HepG2 (cell line): ENCODE results near the gene LAMTOR2. TPM values are rescaled to one million over a fixed set of nuclear protein-coding genes. Genes with fewer than 3 reads are reported as not detected.

Experiments used
- ARHGAP35 ChIP-seq: sonication (generic); formaldehyde crosslinking; IDR thresholded peaks from 2 replicates; pipeline ENCODE4 v1.9.0; 2022; ENCODE audit warnings: mild to moderate bottlenecking, inconsistent platforms, moderate library complexity, missing genetic modification reagents, borderline replicate concordance
- ARID4A ChIP-seq: sonication (generic); formaldehyde crosslinking; IDR thresholded peaks from 2 replicates; pipeline ENCODE4 v1.5.0; 2020; ENCODE audit warnings: mild to moderate bottlenecking, missing genetic modification reagents, borderline replicate concordance
- ARNT ChIP-seq: fragments of 450-650 bp; IDR thresholded peaks from 2 replicates; pipeline ENCODE4 v1.6.1; 2017
- ASH2L ChIP-seq: fragments of 300-600, 200-600 bp; sonication (generic); IDR thresholded peaks from 2 replicates; pipeline ENCODE4 v1.7.0; 2017; ENCODE audit warnings: low read depth, mild to moderate bottlenecking, moderate library complexity, mixed read lengths, low read length; ENCODE audit not compliant: insufficient read length
- CREB1 ChIP-seq, 2 experiments: fragments of 450-650 bp in 1 of 2; IDR thresholded peaks; 2 replicates each; pipeline ENCODE4 v1.6.1; 2016 to 2017; ENCODE audit warnings: control low read depth in 1 of 2, mild to moderate bottlenecking in 1 of 2, missing compliant biosample characterization in 1 of 2, missing genetic modification characterization in 1 of 2
- GFI1 ChIP-seq: sonication (generic); formaldehyde crosslinking; IDR thresholded peaks from 2 replicates; pipeline ENCODE4 v1.5.0; 2020; ENCODE audit warnings: missing genetic modification reagents, mild to moderate bottlenecking, borderline replicate concordance
- NFAT5 ChIP-seq: sonication (generic); formaldehyde crosslinking; IDR thresholded peaks from 2 replicates; pipeline ENCODE4 v1.4.0; 2020; ENCODE audit warnings: missing genetic modification reagents
- SIX1 ChIP-seq: sonication (generic); formaldehyde crosslinking; IDR thresholded peaks from 2 replicates; pipeline ENCODE4 v1.4.0; 2020; ENCODE audit warnings: missing genetic modification reagents, borderline replicate concordance
- TBP ChIP-seq: sonication (generic); formaldehyde crosslinking; IDR thresholded peaks from 2 replicates; pipeline ENCODE4 v1.5.0; 2020; ENCODE audit warnings: missing genetic modification reagents
- TEF ChIP-seq: sonication (generic); formaldehyde crosslinking; IDR thresholded peaks from 2 replicates; pipeline ENCODE4 v1.5.0; 2020; ENCODE audit warnings: missing genetic modification reagents
- ZBTB44 ChIP-seq: sonication (generic); formaldehyde crosslinking; IDR thresholded peaks from 2 replicates; pipeline ENCODE4 v1.4.0; 2020; ENCODE audit warnings: missing genetic modification reagents
- ZKSCAN1 ChIP-seq: fragments of 150-350 bp; IDR thresholded peaks from 2 replicates; pipeline ENCODE4 v1.6.1; 2014; ENCODE audit warnings: low read length
- ZNF343 ChIP-seq: sonication (generic); formaldehyde crosslinking; IDR thresholded peaks from 2 replicates; pipeline ENCODE4 v1.4.0; 2020; ENCODE audit warnings: mild to moderate bottlenecking, missing genetic modification reagents
- polyA plus RNA-seq, 8 experiments: library from polyadenylated mRNA; depleted of rRNA in 3 of 8; stranded (reverse) in 7 of 8; unstranded in 1 of 8; fragments of >200 nt; fragmentation: Illumina TruSeq in 4 of 8; extraction: Trizol in 4 of 8; gene quantifications; 2 replicates each; pipeline versions ENCODE4 v1.2.1 to v1.2.3, GENCODE V29; 2011 to 2016; ENCODE audit warnings: low read depth in 4 of 8, missing spikeins in 1 of 8, mixed read lengths in 1 of 8; ENCODE audit not compliant: insufficient read depth in 1 of 8
- total RNA-seq, 5 experiments: library from RNA; depleted of rRNA; stranded (reverse); fragments of >200 nt; fragmentation: Illumina TruSeq; extraction: Trizol; gene quantifications; 2 replicates each; pipeline ENCODE4 v1.2.3, GENCODE V29; 2016; ENCODE audit warnings: low read depth in 1 of 5

LAMTOR2 gene
- total and polyA plus RNA-seq, 2 of the 13 experiments (the other 11 are each of a cell fraction or from before 2014, with no cell fraction given), result 36.5 to 66.4 TPM

GRCh38 chr1:156082309-156083091 is 27.9 kb downstream of the LAMTOR2 start, which contains the start of gene MEX3A (continued):
- TF ChIP-seq ARID4A (CRISPR knock-in tag), result peak; percentile 50
- TF ChIP-seq ZKSCAN1, result no peak
- TF ChIP-seq NFAT5, result no peak
- peak; percentile 48; the same call in 1 of the 2 replicates for TF ChIP-seq GFI1 (CRISPR knock-in tag)
- TF ChIP-seq ZBTB44, result no peak
- TF ChIP-seq SIX1 (CRISPR knock-in tag), result no peak
- TF ChIP-seq TEF (CRISPR knock-in tag), result no peak
- 0 out of 2 replicates have a peak, but pooled peaks have one; percentile 45 for TF ChIP-seq ZNF343 (CRISPR knock-in tag)
- no peak for TF ChIP-seq CREB1 (IDR thresholded peaks at IDR 0.05)
- peak; percentile 76 for TF ChIP-seq CREB1 (CRISPR knock-in tag; IDR thresholded peaks at IDR 0.05)
- TF ChIP-seq TBP (CRISPR knock-in tag), result no peak
- peak; percentile 63 for TF ChIP-seq ASH2L
- no peak for TF ChIP-seq ARHGAP35 (CRISPR knock-in tag)
- TF ChIP-seq ARNT, result no peak
